ENCODE data around the gene CNKSR3. TPM values are rescaled to one million over a fixed set of nuclear protein-coding genes. Genes with fewer than 3 reads are reported as not detected.

CNKSR3 gene
- total and polyA plus RNA-seq, 2 donors from 2014 or later, result 13.8 to 63.1 TPM

DNA sequence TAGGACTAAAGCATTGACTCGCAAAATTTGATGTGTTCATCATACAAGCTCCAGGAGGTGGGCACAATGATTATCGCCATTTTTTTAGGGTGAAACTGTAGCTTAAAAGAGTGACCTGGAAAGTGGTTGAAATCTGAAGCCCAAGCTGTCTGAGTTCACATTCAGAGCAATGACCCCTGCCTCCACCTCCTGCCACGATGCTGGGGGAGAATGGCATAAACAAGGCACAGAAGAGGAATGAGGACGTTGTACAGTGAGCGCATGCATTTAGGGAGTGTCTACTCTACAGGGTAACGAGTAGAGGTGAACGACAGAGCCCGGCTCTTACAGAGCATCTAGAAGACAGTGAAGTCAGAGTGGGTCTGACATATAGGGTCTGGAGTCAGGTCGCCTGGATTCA is 37.2 kb downstream of the CNKSR3 start:
- Histone ChIP-seq H3K36me3 (ENCODE audit: control insufficient read depth in 2 of 3, insufficient read depth in 3 of 3, low read length in 3 of 3) (peaks cover 0 to 4% (median 0%) of the 10 kb centered on the region in 3 donors), H3K9ac (ENCODE audit: low read length in 3 of 3) (no peak overlapping the region), H3K27me3 (ENCODE audit: control insufficient read depth, insufficient read depth, low read length) (no peaks in the 10 kb centered on the region), H3K27ac (ENCODE audit: low read depth in 2 of 2, low read length in 2 of 2) (peak overlapping the region in 1 of 2 donors; percentile 35), H3K4me3 (ENCODE audit: low read length in 3 of 3) (no peak overlapping the region), H3K9me3 (ENCODE audit: control insufficient read depth in 2 of 3, insufficient read depth in 1 of 3, low read length in 3 of 3) (peaks cover 0 to 5% (median 0%) of the 10 kb centered on the region in 3 donors), H3K4me1 (ENCODE audit: control insufficient read depth in 2 of 3, insufficient read depth in 2 of 3, low read depth in 1 of 3, low read length in 3 of 3) (peaks cover 12 to 24% (median 24%) of the 10 kb centered on the region in 3 donors)
- FAIRE-seq, result no peak
- peak in 3 of 5 donors; percentile 62 to 71 (median 64) for DNase-seq
- TF ChIP-seq, protein P1, sequence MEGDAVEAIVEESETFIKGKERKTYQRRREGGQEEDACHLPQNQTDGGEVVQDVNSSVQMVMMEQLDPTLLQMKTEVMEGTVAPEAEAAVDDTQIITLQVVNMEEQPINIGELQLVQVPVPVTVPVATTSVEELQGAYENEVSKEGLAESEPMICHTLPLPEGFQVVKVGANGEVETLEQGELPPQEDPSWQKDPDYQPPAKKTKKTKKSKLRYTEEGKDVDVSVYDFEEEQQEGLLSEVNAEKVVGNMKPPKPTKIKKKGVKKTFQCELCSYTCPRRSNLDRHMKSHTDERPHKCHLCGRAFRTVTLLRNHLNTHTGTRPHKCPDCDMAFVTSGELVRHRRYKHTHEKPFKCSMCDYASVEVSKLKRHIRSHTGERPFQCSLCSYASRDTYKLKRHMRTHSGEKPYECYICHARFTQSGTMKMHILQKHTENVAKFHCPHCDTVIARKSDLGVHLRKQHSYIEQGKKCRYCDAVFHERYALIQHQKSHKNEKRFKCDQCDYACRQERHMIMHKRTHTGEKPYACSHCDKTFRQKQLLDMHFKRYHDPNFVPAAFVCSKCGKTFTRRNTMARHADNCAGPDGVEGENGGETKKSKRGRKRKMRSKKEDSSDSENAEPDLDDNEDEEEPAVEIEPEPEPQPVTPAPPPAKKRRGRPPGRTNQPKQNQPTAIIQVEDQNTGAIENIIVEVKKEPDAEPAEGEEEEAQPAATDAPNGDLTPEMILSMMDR (IDR thresholded peaks at IDR 0.05; ENCODE audit: borderline replicate concordance, extremely low read depth, insufficient read depth), result no peak
- intact Hi-C loops (cut with DNase I), result no loop called here

DNA sequence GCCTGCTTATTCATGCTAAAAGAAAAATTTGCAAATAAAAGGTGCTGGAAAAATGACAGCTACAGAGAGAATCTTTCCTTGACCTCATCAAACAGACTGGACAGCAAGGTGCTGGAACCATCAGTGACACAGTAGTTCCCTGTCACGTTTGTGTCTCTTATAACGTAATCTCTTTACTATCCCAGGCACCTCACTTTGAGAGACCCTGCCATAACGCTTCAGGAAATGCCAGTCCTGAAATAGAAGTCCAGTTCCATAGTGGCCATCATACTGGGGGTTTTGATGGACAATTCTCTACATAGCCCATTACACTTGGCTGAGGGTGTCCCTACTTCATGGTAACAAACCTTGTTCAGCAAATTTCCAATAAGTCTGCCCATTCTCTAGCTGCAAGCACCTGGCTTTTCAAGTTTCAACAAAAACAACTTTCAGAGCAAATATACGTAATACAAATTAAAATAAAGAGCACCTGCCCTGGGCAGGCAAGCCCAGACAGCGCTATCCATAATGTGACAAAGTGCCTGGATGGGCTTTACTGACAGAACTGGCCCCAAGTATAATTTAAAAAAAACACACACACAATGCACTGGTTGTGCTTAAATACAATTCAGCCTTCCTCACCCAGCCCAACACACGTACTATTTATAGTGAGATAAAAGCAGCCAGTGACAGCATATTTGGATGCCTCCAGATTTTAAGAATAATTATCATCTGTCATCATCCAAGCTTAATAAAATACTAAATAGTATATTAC is 38.7 kb downstream of the CNKSR3 start:
- TF ChIP-seq, protein P1 (IDR thresholded peaks at IDR 0.05; ENCODE audit: borderline replicate concordance, extremely low read depth, insufficient read depth), result no peak
- H3K36me3 ChIP-seq (ENCODE audit: control insufficient read depth in 2 of 3, insufficient read depth in 3 of 3, low read length in 3 of 3), result peaks cover 0 to 2% (median 0%) of the 10 kb centered on the region in 3 donors
- no peak overlapping the region for H3K9ac ChIP-seq (ENCODE audit: low read length in 3 of 3)
- DNase-seq (no peak), FAIRE-seq (no peak)
- no peak overlapping the region for H3K4me3 ChIP-seq (ENCODE audit: low read length in 3 of 3)
- peaks cover 0 to 5% (median 0%) of the 10 kb centered on the region in 3 donors for H3K9me3 ChIP-seq (ENCODE audit: control insufficient read depth in 2 of 3, insufficient read depth in 1 of 3, low read length in 3 of 3)
- no peak overlapping the region for H3K27ac ChIP-seq (ENCODE audit: low read depth in 2 of 2, low read length in 2 of 2)
- intact Hi-C loops (cut with DNase I), result no loop called here
- H3K4me1 ChIP-seq (ENCODE audit: control insufficient read depth in 2 of 3, insufficient read depth in 2 of 3, low read depth in 1 of 3, low read length in 3 of 3), result peaks cover 3 to 24% (median 17%) of the 10 kb centered on the region in 3 donors
- H3K27me3 ChIP-seq (ENCODE audit: control insufficient read depth, insufficient read depth, low read length), result no peaks in the 10 kb centered on the region

DNA sequence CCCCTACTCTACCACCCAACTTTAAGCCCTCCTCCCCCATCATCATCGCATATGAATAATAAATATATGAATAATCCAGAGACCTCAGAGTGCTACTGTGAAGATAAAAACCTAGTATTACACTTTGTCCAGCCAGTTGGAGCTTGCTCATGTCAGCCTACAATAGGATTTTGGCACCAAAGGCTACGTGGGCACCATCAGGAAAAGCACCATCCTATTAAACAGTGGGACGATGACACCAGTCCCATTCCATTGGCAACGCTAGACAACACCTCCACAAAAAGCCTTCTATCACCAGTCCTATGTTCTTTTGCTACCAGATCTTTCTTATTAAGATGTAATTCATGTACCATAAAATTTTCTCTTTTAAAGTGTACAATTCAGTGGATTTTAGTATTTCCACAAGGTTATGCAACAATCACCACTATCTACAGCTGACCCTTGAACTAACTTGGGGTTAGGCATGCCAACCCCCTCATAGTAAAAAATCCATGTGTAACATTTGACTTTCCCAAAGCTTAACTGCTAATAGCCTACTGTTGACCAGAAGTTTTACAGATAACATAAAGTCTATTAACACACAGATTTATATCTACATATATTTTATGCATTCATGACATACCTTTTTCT is 41.1 kb downstream of the CNKSR3 start:
- no peak for DNase-seq
- Histone ChIP-seq H3K36me3 (ENCODE audit: control insufficient read depth in 2 of 3, insufficient read depth in 3 of 3, low read length in 3 of 3) (peaks cover 0 to 2% (median 0%) of the 10 kb centered on the region in 3 donors), H3K9me3 (ENCODE audit: control insufficient read depth in 2 of 3, insufficient read depth in 1 of 3, low read length in 3 of 3) (peaks cover 0 to 5% (median 0%) of the 10 kb centered on the region in 3 donors), H3K9ac (ENCODE audit: low read length in 3 of 3) (no peak overlapping the region), H3K4me1 (ENCODE audit: control insufficient read depth in 2 of 3, insufficient read depth in 2 of 3, low read depth in 1 of 3, low read length in 3 of 3) (peaks cover 3 to 10% (median 6%) of the 10 kb centered on the region in 3 donors), H3K27me3 (ENCODE audit: control insufficient read depth, insufficient read depth, low read length) (no peaks in the 10 kb centered on the region), H3K4me3 (ENCODE audit: low read length in 3 of 3) (no peak overlapping the region), H3K27ac (ENCODE audit: low read depth in 2 of 2, low read length in 2 of 2) (no peak overlapping the region)
- intact Hi-C loops (cut with DNase I), result no loop called here
- no peak for FAIRE-seq
- TF ChIP-seq, protein P1 (IDR thresholded peaks at IDR 0.05; ENCODE audit: borderline replicate concordance, extremely low read depth, insufficient read depth), result no peak

Measured in kidney (tissue), 14 donors.